Glomerular visceral epithelial cell (primary cell): Measurements from ENCODE around the gene PANK1.

ENCODE experiments used
- DNase-seq: peaks from one replicate; pipeline ENCODE4 v3.0.0-alpha.2; 2016; ENCODE audit errors: extremely low spot score

Gene PANK1

GRCh38 chr10:89535171-89536012, 109.7 kb downstream of the PANK1 start, which contains the start of gene SLC16A12:
SLC16A12 (minus strand) TSS chr10:89535594; CDS start chr10:89462578, 73,016 bp downstream.
- peak; percentile 25 for DNase-seq

GRCh38 chr10:89534826-89535166, 110.2 kb downstream of the PANK1 start:
- no peak for DNase-seq
